ENCODE measurements around the gene DOK5. TPM values are rescaled to one million over a fixed set of nuclear protein-coding genes. Genes with fewer than 3 reads are reported as not detected.

The DOK5 gene
- total and polyA plus RNA-seq, 2 donors (not counting 3 experiments of a cell fraction or from before 2014, with no cell fraction given) = 3.5 to 14.2 TPM

DNA sequence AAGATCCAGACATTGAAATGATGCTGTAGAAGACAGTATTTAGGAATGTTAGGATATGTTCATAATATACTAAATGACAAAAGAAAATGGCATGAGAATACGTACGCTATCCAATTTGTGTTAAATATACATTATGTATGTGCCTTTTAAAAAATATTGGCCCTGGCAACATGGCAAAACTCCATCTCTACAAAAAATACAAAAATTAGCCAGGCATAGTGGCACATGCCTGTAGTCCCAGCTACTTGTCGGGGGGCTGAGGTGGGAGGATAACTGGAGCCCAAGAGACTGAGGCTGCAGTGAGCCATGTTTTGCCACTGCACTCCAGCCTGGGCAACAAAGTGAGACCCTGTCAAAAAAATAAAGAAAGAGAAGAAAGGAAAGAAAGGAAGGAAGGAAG lies 155.7 kb downstream of the DOK5 start:
- dilution Hi-C loops (cut with MboI; ENCODE audit: extremely low pct_ligation_motif_present, low sequenced_read_pairs) = no loop called here
- H3K36me3 ChIP-seq (ENCODE audit: control insufficient read depth in 2 of 2, extremely low read depth in 1 of 2, insufficient read depth in 2 of 2, low read length in 2 of 2) = no peaks in the 10 kb centered on the region
- no peak for TF ChIP-seq POLR2A (IDR thresholded peaks at IDR 0.05; ENCODE audit: low read depth, low read length)
- TF ChIP-seq POLR2AphosphoS5 (IDR thresholded peaks at IDR 0.05; ENCODE audit: insufficient read depth, low read depth, low read length) = no peak
- TF ChIP-seq JUN (IDR thresholded peaks at IDR 0.05; ENCODE audit: borderline replicate concordance, insufficient read depth, insufficient read length, low read depth) = no peak
- no peak for TF ChIP-seq EZH2 (IDR thresholded peaks at IDR 0.05; ENCODE audit: borderline replicate concordance, low read depth, low read length, severe bottlenecking)
- TF ChIP-seq FOS (IDR thresholded peaks at IDR 0.05; ENCODE audit: borderline replicate concordance, insufficient read depth, low read length) = no peak
- no peak for TF ChIP-seq CTCF (IDR thresholded peaks at IDR 0.05; ENCODE audit: extremely low read depth in 1 of 2, insufficient read depth in 1 of 2, low read depth in 1 of 2, low read length in 2 of 2)
- TF ChIP-seq MYC (IDR thresholded peaks at IDR 0.05; ENCODE audit: low read depth, low read length) = no peak
- no peak for TF ChIP-seq GATA2 (IDR thresholded peaks at IDR 0.05; ENCODE audit: insufficient read depth, insufficient read length, low read depth, low read length)
- TF ChIP-seq, protein P1, sequence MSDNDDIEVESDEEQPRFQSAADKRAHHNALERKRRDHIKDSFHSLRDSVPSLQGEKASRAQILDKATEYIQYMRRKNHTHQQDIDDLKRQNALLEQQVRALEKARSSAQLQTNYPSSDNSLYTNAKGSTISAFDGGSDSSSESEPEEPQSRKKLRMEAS (IDR thresholded peaks at IDR 0.05; ENCODE audit: insufficient read depth, insufficient read length) = no peak

More for the DNA sequence above, 155.7 kb downstream of the DOK5 start:
- H3K9me3 ChIP-seq (replicated peaks; ENCODE audit: control insufficient read depth, insufficient read depth, low read length) = no peaks in the 10 kb centered on the region
- no peaks in the 10 kb centered on the region for H3K9me1 ChIP-seq (replicated peaks; ENCODE audit: control insufficient read depth, extremely low read depth, insufficient read depth, low read length)
- H4K20me1 ChIP-seq (replicated peaks; ENCODE audit: control insufficient read depth, extremely low read depth, insufficient read depth, low read length) = no peaks in the 10 kb centered on the region
- no peaks in the 10 kb centered on the region for H3K79me2 ChIP-seq (ENCODE audit: control insufficient read depth, insufficient read depth, low read length)
- ChIA-PET CTCF (no interaction called here), POLR2A (no interaction called here)
- no peak overlapping the region for H3K27ac ChIP-seq (ENCODE audit: insufficient read depth, low read depth, low read length)
- BruUV-seq (replicated peaks) = no TSS peak
- no peak overlapping the region for H2AFZ ChIP-seq (ENCODE audit: low read depth, low read length)
- DNase-seq (ENCODE audit: low read depth, low spot score) (no peak), FAIRE-seq (no peak)
- no peak overlapping the region for H3K9ac ChIP-seq (replicated peaks; ENCODE audit: extremely low read depth, insufficient read depth, low read length)
- intact Hi-C loops (cut with micrococcal nuclease) = no loop called here
- no peaks in the 10 kb centered on the region for H3K4me1 ChIP-seq (ENCODE audit: control insufficient read depth, extremely low read depth, insufficient read depth, low read length)
- no peak overlapping the region for H3K4me2 ChIP-seq (ENCODE audit: insufficient read depth, low read length)
- H3K27me3 ChIP-seq (ENCODE audit: control insufficient read depth in 2 of 2, insufficient read depth in 2 of 2, low read length in 2 of 2) = peaks cover 0 to 1% of the 10 kb centered on the region in 2 experiments
- H3K4me3 ChIP-seq (replicated peaks in 1 of 3; ENCODE audit: insufficient read depth in 1 of 3, low read depth in 1 of 3, low read length in 3 of 3) = no peak overlapping the region
